Sigmoid colon (tissue), 3 donors: Measurements from ENCODE around the gene SP5.

Experiments used
- POLR2A ChIP-seq, 2 donors: fragments of 450-650 bp; IDR thresholded peaks; one replicate each; pipeline ENCODE4 v1.6.1; 2016; ENCODE audit warnings: antibody characterized with exemption in 2 of 2, mild to moderate bottlenecking in 2 of 2, moderate library complexity in 2 of 2
- TF ChIP-seq, protein P1 (sequence below), 4 experiments: fragments of 450-650 bp in 3 of 4; fragments of 200-600 bp in 1 of 4; IDR thresholded peaks; one replicate each; pipeline ENCODE4 v1.5.1; 2016 to 2019; ENCODE audit warnings: antibody characterized with exemption in 4 of 4, mild to moderate bottlenecking in 3 of 4, moderate library complexity in 2 of 4

DNA sequence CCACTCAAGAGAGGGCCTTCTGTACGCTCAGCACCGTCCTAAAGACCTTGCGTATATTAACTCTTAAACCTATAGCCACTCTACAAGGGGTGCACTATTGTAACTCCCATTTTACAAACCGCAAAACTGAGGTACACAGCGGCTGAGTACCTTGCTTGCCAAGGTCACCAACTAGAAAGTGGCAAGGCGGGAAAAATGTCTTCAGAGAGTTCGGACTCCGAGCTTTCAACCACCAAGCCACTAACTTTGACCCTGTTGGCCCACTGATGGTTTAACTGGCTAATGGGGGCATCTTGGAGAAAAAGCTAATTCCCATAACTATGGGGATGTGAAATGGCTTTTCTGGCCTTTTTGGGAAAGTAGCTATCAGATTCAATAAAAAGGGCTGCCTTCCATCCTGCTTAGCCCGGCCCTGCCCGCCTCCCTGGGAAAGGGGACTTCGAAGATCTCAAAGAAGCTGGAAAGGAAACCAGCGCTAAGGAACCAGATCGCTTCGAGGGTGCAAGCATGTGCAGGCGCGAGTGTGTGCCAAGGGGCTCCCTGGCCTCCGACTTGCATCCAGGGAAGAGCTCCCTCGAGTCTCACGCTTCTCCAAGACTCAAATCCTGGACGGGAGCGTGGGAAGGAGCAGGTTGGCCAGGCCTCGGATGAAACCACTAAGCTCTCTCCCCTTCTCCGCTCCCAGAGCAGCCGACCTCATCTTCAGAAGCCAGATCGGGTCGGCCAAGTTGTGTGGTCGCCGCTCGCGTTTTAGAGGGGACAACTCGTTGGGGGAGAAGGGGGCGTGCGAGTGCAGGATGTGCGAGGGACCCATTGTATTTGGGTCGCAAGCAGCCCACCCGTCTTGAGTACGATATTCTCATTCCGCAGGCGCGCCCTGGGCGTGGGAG, 2.2 kb upstream of the SP5 start:
- TF ChIP-seq, protein P1, sequence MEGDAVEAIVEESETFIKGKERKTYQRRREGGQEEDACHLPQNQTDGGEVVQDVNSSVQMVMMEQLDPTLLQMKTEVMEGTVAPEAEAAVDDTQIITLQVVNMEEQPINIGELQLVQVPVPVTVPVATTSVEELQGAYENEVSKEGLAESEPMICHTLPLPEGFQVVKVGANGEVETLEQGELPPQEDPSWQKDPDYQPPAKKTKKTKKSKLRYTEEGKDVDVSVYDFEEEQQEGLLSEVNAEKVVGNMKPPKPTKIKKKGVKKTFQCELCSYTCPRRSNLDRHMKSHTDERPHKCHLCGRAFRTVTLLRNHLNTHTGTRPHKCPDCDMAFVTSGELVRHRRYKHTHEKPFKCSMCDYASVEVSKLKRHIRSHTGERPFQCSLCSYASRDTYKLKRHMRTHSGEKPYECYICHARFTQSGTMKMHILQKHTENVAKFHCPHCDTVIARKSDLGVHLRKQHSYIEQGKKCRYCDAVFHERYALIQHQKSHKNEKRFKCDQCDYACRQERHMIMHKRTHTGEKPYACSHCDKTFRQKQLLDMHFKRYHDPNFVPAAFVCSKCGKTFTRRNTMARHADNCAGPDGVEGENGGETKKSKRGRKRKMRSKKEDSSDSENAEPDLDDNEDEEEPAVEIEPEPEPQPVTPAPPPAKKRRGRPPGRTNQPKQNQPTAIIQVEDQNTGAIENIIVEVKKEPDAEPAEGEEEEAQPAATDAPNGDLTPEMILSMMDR (IDR thresholded peaks at IDR 0.05): no peak
- TF ChIP-seq POLR2A (IDR thresholded peaks at IDR 0.05): no peak
